Measurements from ENCODE around the gene GPR55. TPM values are rescaled to one million over a fixed set of nuclear protein-coding genes. Genes with fewer than 3 reads are reported as not detected.
"Not testable (repeated sequence)": the region's sequence is repeated elsewhere in the genome, so short reads cannot be mapped to it uniquely, and the experiment has no call there.

GPR55 gene, protein sequence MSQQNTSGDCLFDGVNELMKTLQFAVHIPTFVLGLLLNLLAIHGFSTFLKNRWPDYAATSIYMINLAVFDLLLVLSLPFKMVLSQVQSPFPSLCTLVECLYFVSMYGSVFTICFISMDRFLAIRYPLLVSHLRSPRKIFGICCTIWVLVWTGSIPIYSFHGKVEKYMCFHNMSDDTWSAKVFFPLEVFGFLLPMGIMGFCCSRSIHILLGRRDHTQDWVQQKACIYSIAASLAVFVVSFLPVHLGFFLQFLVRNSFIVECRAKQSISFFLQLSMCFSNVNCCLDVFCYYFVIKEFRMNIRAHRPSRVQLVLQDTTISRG
- total RNA-seq (2014; rRNA removed; shearing (Covaris generic)) = 0.04 TPM in 1 of 2 replicates, not detected in the other

DNA sequence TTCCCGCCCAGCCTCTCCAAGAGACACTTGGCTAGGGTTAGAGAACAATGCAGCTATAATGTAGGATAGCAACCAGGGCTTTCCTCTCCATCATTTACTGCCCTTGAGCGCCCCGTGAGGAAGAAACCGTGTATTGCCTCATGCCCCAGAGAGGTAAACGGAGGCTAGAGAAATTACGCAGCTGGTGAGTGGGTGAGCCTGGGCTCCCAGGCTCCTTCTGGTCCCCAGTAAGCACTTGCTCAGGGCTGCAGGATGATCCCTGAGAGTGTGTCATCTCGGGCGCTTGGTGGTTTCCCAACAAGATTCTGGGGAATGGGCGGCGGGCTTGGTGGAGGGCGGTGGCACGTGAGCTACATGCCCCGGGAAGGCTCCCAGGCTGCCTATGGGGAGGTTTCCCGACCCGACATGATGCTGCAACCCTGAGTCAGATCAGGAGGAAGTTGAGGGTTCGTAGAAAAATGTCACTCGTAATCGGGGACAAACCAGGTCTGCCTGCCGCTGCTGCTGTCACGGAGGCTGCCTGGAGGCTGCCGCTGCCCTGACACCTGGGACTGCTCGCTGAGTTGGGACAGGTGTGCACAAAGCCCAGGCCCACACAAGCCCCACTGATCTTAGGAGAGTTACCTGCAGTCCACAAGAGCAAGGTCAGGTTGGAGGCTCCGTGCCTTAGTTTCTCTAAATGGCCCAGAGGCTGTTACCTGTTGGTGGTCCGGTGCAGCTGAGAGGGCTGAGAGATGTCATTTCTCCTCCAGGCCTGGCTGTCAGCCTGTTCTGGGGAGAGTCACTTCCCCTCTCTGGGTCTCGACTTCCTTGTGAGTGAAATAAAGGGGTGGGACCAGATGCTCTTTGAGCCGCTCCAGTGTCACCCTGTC, at the start of gene GPR55:
GPR55 (minus strand) TSS at position 773 of the 872 bp plus-strand sequence. CDS start 14,280 bp downstream, outside the sequence.
- DNase-seq = peak; percentile 90
- no peak within 1 kb of the TSS for H3K4me3 ChIP-seq (ENCODE audit: insufficient read depth, low read depth, low read length)
- H3K36me3 ChIP-seq (replicated peaks; ENCODE audit: control insufficient read depth, insufficient read depth, low read length) = no peaks in the 10 kb centered on the region
- no peaks in the 10 kb centered on the region for H3K27me3 ChIP-seq (ENCODE audit: control insufficient read depth, insufficient read depth, low read length)

DNA sequence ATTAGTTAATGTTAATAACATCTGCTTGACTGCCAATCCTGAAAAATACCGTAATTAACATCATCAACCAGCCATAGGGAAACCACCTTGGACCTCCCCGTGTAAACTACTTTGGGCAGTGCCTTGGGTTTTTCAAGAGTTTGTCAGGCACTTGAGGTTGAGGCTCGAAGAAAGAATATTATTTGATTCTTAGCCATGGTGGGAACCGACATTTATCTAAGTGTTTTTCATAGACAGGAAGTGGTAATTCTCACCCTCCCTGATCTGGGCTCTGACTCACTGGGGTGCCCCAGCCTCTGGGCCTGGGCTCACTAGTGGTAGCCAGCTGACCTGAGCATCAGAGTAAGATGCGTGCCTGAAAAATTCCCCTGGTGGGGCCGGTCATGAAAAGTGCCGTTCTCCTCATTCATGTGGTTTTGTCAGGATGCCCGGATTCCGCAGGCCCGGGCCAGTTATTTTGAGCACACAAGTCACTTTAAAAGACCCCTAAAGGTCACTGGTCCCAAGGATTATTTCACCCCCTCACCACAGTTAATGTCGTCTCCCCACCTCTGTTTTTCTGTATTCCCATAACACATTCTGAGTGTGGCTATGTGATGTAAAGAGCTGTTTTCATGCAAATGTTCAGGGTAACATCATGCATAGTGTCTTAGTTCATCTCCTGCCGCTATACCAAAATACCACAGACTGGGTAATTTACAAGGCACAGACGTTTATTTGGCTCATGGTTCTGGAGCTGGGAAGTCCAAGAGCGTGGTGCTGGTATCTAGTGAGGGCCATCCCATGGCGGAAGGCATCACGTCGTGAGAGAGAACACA, 49.3 kb upstream of the GPR55 start:
- no peaks in the 10 kb centered on the region for H3K36me3 ChIP-seq (replicated peaks; ENCODE audit: control insufficient read depth, insufficient read depth, low read length)
- no peak overlapping the region for H3K4me3 ChIP-seq (ENCODE audit: insufficient read depth, low read depth, low read length)
- no peaks in the 10 kb centered on the region for H3K27me3 ChIP-seq (ENCODE audit: control insufficient read depth, insufficient read depth, low read length)
- no peak for DNase-seq

DNA sequence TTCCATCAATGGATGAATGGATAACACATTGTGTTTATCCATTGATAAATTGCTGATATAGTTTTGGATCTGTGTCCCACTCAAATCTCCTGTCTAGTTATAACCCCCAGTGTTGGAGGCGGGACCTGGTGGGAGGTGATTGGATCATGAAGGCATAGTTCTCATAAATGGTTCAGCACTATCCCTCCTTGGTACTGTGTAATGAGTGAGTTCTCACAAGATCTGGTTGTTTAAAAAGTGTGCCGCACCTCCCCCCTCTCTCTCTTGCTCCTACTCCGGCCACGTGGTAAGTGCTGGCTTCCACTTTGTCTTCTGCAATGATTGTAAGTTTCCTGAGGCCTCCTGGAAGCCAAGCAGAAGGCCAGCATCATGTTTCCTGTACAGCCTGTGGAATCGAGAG, 47.0 kb upstream of the GPR55 start:
- no peak for DNase-seq
- H3K27me3 ChIP-seq (ENCODE audit: control insufficient read depth, insufficient read depth, low read length) = no peaks in the 10 kb centered on the region
- H3K4me3 ChIP-seq (ENCODE audit: insufficient read depth, low read depth, low read length) = no peak overlapping the region
- H3K36me3 ChIP-seq (replicated peaks; ENCODE audit: control insufficient read depth, insufficient read depth, low read length) = no peaks in the 10 kb centered on the region

DNA sequence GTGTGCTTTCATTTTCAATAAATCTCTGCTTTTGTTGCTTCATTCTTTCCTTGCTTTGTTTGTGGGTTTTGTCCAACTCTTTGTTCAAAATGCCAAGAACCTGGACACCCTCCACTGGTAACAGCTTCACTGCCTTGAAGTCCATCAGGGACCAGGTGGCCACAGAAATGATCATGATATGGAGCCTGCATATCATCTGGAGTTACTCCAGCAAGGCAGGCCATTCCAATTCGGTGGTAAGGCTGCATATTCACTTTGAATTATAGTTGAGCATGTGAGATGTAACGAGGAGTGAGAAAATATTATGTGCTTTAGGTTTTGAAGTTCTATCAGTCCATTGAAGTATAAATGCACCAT, 44.6 kb upstream of the GPR55 start:
- H3K4me3 ChIP-seq (ENCODE audit: insufficient read depth, low read depth, low read length) = no peak overlapping the region
- H3K27me3 ChIP-seq (ENCODE audit: control insufficient read depth, insufficient read depth, low read length) = no peaks in the 10 kb centered on the region
- H3K36me3 ChIP-seq (replicated peaks; ENCODE audit: control insufficient read depth, insufficient read depth, low read length) = no peaks in the 10 kb centered on the region
- no peak for DNase-seq

DNA sequence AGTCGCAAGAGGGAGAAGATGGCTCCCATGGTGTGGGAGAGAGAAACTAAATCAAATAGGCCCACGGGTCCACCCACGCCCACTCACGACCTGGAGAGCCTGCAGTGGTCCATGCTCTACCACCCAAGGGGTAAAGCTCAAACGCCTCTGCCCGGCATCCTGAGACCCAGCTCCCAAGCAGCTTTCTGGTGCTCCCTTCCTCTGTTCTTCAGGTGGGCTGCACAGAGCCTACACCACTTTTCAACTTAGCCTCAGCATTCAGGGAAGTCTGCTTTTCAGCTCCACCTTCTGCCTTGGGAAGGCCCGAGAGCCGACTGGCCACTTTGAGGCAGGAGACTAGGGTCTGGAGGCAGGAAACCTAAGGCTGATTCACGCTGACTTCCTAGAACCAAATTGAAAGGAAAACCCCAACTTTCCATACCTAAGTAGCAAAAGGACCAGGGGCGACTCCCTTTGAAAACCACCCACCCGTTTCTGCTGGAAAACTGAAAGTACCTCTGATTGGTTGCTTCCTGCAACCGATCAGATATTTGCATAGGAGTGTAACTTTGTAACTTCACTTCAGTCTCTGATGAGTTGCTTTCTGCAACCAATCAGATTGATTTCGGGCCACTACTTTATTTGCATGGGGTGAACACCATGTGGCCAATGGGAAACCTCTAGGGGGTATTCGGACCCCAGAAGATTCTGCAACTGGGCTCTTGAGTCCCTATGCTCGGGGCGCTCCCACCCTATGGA, 44.0 kb upstream of the GPR55 start:
- Histone ChIP-seq H3K4me3 (ENCODE audit: insufficient read depth, low read depth, low read length) (no peak overlapping the region), H3K36me3 (replicated peaks; ENCODE audit: control insufficient read depth, insufficient read depth, low read length) (no peaks in the 10 kb centered on the region), H3K27me3 (ENCODE audit: control insufficient read depth, insufficient read depth, low read length) (no peaks in the 10 kb centered on the region)
- DNase-seq = no peak

DNA sequence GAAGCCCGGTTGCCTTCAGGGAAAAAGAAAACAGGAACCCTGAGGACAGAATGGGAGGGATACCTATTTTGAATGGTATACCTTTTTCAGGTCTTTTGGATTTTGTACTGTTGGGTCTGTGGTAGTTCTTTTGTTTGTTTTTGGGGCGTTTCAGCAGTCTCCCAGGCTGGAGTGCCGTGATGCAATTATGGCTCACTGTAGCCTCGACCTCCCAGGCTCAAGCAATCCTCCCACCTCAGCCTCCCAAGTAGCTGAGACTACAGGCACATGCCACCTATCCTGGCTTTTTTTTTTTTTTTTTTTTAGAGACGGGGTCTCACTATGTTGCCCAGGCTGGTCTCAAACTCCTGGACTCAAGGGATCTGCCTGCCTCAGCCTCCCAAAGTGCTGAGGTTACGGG, 43.3 kb upstream of the GPR55 start:
- not testable (repeated sequence) for H3K4me3 ChIP-seq (ENCODE audit: insufficient read depth, low read depth, low read length); H3K36me3 ChIP-seq (replicated peaks; ENCODE audit: control insufficient read depth, insufficient read depth, low read length); DNase-seq; H3K27me3 ChIP-seq (ENCODE audit: control insufficient read depth, insufficient read depth, low read length)

DNA sequence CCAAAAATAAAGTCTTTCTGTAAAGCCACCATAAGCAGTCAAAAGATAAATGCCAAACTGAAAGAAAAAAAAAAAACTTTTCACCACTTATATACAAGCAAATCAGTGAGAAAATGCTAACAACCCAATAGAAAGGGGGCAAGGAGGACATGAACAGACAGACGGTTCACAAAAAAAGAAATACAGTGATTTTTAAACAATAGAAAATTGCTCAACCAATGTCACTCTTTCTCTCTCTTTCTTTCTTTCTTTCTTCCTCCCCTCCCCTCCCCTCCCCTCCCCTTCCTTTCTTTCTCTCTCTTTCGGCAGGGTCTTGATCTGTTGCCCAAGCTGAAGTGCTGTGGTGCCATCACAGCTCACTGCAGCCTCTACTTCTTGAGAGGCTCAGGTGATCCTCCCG, 42.1 kb upstream of the GPR55 start:
- no peaks in the 10 kb centered on the region for H3K27me3 ChIP-seq (ENCODE audit: control insufficient read depth, insufficient read depth, low read length)
- H3K36me3 ChIP-seq (replicated peaks; ENCODE audit: control insufficient read depth, insufficient read depth, low read length) = no peaks in the 10 kb centered on the region
- no peak for DNase-seq
- H3K4me3 ChIP-seq (ENCODE audit: insufficient read depth, low read depth, low read length) = no peak overlapping the region

DNA sequence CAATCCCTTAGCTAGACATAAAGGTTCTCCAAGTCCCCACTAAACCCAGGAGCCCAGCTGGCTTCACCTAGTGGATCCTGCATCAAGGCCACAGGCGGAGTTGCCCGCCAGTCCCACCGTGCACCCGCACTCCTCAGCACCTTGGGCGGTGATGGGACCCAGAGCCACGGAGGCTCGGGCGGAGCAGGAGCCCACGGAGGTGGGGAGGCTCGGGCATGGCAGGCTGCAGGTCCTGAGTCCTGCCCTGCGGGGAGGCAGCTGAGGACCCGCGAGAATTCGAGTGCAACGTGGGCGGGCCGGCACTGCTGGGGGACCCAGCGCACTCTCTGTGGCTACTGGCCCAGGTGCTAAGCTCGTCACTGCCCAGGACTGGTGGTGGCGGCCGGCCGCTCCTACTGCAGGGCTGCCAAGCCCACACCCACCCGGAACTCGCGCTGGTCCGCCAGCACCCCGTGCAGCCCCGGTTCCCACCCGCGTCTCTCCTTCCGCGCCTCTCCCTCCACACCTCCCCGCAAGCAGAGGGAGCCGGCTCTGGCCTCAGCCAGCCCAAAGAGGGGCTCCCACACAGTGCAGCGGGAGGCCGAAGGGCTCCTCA, 39.2 kb upstream of the GPR55 start:
- Histone ChIP-seq H3K27me3 (ENCODE audit: control insufficient read depth, insufficient read depth, low read length) (no peaks in the 10 kb centered on the region), H3K4me3 (ENCODE audit: insufficient read depth, low read depth, low read length) (no peak overlapping the region), H3K36me3 (replicated peaks; ENCODE audit: control insufficient read depth, insufficient read depth, low read length) (no peaks in the 10 kb centered on the region)
- no peak for DNase-seq

DNA sequence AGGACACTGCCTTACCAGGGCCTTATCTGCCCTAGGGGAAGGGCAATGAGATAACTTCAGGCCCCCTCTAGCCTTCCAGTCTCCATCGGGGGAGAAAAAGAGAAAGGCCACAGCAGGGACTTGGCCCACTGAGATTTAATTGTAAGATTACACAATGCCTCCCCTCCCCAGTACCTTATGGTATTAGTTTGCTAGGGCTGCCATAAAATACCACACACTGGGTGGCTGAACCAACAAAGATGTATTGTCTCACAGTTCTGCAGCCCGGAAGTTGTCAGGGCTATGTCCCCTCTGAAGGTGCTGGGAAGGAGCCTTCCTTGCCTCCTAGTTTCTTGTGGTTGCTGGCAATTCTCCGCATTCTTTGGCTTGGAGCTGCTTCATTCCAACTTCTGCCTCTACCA, 36.0 kb upstream of the GPR55 start:
- Histone ChIP-seq H3K27me3 (ENCODE audit: control insufficient read depth, insufficient read depth, low read length) (peaks cover 13% of the 10 kb centered on the region), H3K36me3 (replicated peaks; ENCODE audit: control insufficient read depth, insufficient read depth, low read length) (no peaks in the 10 kb centered on the region), H3K4me3 (ENCODE audit: insufficient read depth, low read depth, low read length) (no peak overlapping the region)
- DNase-seq = no peak

DNA sequence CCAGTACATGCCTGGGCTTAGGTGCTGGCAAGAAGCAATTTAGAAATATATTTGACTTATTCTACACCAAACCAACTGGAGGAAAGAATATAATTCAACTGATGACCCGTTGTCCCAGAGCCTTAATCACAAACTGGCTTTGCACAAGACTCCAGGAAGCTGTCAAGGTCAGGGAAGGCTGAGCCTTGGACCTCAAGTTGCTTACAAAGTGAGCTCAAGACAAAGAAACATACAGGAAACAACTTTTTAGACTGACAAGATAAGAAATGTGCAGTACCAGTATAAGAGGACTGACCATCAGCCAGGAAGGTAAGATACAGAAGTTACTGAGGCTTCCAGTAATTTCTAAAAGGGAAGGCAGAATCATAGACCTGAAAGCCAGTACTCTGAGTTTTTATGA, 35.0 kb upstream of the GPR55 start:
- peaks cover 13% of the 10 kb centered on the region for H3K27me3 ChIP-seq (ENCODE audit: control insufficient read depth, insufficient read depth, low read length)
- no peak overlapping the region for H3K4me3 ChIP-seq (ENCODE audit: insufficient read depth, low read depth, low read length)
- no peak for DNase-seq
- H3K36me3 ChIP-seq (replicated peaks; ENCODE audit: control insufficient read depth, insufficient read depth, low read length) = no peaks in the 10 kb centered on the region

DNA sequence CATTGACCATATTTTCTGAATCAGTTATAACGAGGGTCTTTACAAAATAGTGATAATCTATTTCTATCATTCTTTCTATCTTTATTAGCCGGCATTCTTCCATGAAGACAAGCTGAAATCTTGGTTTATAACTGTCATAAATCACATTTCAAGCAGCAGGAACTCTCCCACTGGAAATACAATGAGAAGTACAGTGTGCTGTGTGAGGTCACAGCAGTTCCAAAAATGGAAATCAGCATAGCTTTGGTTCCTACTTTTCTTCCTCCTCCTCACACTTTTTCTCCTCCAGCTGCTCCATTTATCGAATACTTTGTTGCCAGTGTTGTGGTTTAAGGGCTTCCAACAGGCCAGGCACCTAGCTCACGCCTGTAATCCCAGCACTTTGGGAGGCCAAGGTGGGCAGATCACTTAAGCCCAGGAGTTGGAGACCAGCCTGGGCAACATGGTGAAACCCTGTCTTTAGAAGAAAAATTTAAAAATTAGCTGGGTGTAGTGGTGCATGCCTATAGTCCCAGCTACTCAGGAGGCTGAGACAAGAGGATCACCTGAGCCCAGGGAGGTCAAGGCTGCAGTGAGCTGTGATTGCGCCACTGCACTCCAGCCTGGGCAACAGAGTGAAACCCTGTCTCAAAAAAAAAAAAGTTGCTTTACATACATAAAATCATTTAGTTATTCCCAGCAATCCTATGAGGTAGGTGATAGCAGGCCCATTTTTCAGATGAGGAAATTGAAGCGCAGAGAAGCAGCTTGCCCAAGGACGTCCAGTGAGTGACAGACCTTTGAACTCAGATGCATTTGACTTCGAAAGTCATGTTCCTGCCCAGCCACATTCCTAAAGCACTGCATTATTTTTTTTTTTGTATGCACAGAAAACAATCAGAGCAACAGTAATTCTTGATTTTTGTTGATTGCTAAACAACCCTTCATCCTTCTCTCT, 34.0 kb upstream of the GPR55 start:
- no peak overlapping the region for H3K4me3 ChIP-seq (ENCODE audit: insufficient read depth, low read depth, low read length)
- H3K36me3 ChIP-seq (replicated peaks; ENCODE audit: control insufficient read depth, insufficient read depth, low read length) = no peaks in the 10 kb centered on the region
- H3K27me3 ChIP-seq (ENCODE audit: control insufficient read depth, insufficient read depth, low read length) = peaks cover 13% of the 10 kb centered on the region
- DNase-seq = no peak

DNA sequence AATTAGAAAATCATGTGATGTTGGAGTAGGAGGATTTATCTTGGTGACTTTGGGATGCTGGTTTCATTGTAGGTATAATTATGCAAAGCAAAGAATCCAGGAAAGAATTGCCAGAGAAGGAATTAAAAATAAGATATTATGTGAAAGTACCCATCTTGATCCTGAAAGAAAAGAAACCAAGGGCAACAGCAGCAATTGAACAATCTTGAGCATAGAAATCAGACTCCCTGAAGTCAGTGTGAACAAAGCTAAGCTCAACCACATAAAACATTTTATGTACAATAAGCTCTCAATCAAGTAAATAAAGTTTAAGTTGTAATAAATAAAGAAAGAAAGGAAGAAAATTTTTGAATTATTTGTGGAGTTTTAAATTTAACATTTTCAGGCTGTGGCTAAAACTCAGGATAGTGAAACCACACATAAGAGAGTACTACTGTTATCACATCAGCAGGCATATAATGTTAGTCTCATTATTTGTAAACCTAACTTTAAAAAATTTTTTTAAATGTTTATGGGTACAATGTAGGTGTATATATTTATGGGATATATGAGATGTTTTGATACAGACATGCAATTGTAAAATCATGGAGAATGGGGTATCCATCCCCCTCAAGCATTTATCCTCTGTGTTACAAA, 32.8 kb upstream of the GPR55 start:
- DNase-seq = no peak
- Histone ChIP-seq H3K4me3 (ENCODE audit: insufficient read depth, low read depth, low read length) (no peak overlapping the region), H3K27me3 (ENCODE audit: control insufficient read depth, insufficient read depth, low read length) (peaks cover 13% of the 10 kb centered on the region), H3K36me3 (replicated peaks; ENCODE audit: control insufficient read depth, insufficient read depth, low read length) (no peaks in the 10 kb centered on the region)
